ENCODE data around the gene PIK3R1. TPM values are rescaled to one million over a fixed set of nuclear protein-coding genes. Genes with fewer than 3 reads are reported as not detected.

The PIK3R1 gene
- total and polyA plus RNA-seq, 9 donors = 44.2 to 68.7 (median 58.0) TPM

- no peak for DNase-seq
- H3K27ac ChIP-seq (ENCODE audit: low read length) = no peak overlapping the region
- no peak overlapping the region for H3K4me3 ChIP-seq (ENCODE audit: low read length)
- no peaks in the 10 kb centered on the region for H3K9me3 ChIP-seq (replicated peaks; ENCODE audit: control insufficient read depth, low read depth, low read length)
- H3K27me3 ChIP-seq (ENCODE audit: control insufficient read depth, insufficient read depth, low read length) = no peaks in the 10 kb centered on the region
- H3K36me3 ChIP-seq (ENCODE audit: control insufficient read depth, insufficient read depth, low read length) = no peaks in the 10 kb centered on the region
- no CpG with 5 or more reads among the region's 1 CpG for WGBS (ENCODE audit: insufficient coverage)
- H3K4me1 ChIP-seq (ENCODE audit: control insufficient read depth, insufficient read depth, low read length) = no peaks in the 10 kb centered on the region
Measured at GRCh38 chr5:68332556-68332955, 117.0 kb downstream of the PIK3R1 start.

- Histone ChIP-seq H3K4me3 (ENCODE audit: low read length) (no peak overlapping the region), H3K27me3 (ENCODE audit: control insufficient read depth, insufficient read depth, low read length) (no peaks in the 10 kb centered on the region), H3K4me1 (ENCODE audit: control insufficient read depth, insufficient read depth, low read length) (no peaks in the 10 kb centered on the region), H3K27ac (ENCODE audit: low read length) (no peak overlapping the region), H3K9me3 (replicated peaks; ENCODE audit: control insufficient read depth, low read depth, low read length) (no peaks in the 10 kb centered on the region), H3K36me3 (ENCODE audit: control insufficient read depth, insufficient read depth, low read length) (no peaks in the 10 kb centered on the region)
- WGBS (ENCODE audit: insufficient coverage) = 100% methylated on average over 1 of the region's 2 CpGs
- DNase-seq = no peak
Measured at GRCh38 chr5:68333649-68334552, 118.3 kb downstream of the PIK3R1 start.

DNA sequence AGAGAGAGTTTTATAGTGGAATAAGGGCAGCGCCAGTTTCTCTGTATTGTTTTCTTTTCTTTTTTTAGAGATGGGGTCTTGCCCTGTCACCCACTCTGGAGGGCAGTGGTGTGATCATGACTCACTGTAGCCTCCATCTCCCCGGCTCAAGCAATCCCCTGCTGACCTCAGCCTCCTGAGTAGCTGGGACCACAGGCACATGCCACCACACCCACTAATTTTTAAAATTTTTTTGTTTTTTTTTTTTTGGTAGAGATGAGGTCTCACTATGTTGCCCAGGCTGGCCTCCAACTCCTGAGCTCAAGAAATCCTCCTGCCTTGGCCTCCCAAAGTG is 119.0 kb downstream of the PIK3R1 start:
- no peak overlapping the region for H3K27ac ChIP-seq (ENCODE audit: low read length)
- H3K27me3 ChIP-seq (ENCODE audit: control insufficient read depth, insufficient read depth, low read length) = no peaks in the 10 kb centered on the region
- no peak for DNase-seq
- WGBS (ENCODE audit: insufficient coverage) = 83% methylated on average over 1 of the region's 2 CpGs
- H3K4me1 ChIP-seq (ENCODE audit: control insufficient read depth, insufficient read depth, low read length) = no peaks in the 10 kb centered on the region
- H3K4me3 ChIP-seq (ENCODE audit: low read length) = no peak overlapping the region
- no peaks in the 10 kb centered on the region for H3K36me3 ChIP-seq (ENCODE audit: control insufficient read depth, insufficient read depth, low read length)
- H3K9me3 ChIP-seq (replicated peaks; ENCODE audit: control insufficient read depth, low read depth, low read length) = no peaks in the 10 kb centered on the region

DNA sequence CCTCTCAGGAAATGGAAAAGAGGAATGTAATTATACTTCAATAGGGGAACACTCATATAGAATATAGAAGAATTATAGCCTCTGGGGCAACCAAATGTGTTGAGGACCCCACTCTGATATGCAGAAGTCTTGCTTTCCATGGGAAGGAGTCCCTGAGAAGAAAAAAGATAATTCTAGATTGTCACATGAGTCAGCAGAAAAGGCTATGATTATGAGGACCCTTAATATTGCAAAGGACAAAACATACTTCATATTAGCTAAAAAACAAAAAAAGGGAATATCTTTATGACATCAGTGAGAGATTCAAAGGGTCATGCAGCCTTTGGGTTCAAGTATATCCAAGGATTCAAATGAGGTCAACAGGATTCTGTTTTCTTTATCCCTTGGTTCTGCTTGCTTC is 119.5 kb downstream of the PIK3R1 start:
- no peak for DNase-seq
- H3K9me3 ChIP-seq (replicated peaks; ENCODE audit: control insufficient read depth, low read depth, low read length) = no peaks in the 10 kb centered on the region
- H3K36me3 ChIP-seq (ENCODE audit: control insufficient read depth, insufficient read depth, low read length) = no peaks in the 10 kb centered on the region
- H3K27me3 ChIP-seq (ENCODE audit: control insufficient read depth, insufficient read depth, low read length) = no peaks in the 10 kb centered on the region
- H3K27ac ChIP-seq (ENCODE audit: low read length) = no peak overlapping the region
- H3K4me3 ChIP-seq (ENCODE audit: low read length) = no peak overlapping the region
- H3K4me1 ChIP-seq (ENCODE audit: control insufficient read depth, insufficient read depth, low read length) = no peaks in the 10 kb centered on the region

DNA sequence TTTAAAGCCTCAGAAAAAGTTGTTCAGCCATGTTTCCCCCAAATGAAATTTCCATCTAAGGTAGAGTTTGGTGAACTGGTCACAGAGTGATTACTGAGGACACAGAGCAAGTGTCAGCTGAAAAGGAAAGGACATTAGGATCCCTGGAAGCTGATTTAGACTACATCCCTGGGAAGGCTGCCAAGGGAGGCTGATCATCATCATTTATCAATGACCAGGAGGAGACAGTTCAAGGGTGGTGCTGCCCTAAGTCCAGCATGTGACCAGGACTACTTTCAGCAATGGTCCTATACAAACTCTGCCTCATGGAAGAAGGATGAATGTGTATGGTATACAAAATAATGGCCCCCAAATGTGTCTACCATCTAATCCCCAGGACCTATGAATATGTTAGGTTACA is 120.6 kb downstream of the PIK3R1 start:
- no peaks in the 10 kb centered on the region for H3K36me3 ChIP-seq (ENCODE audit: control insufficient read depth, insufficient read depth, low read length)
- no peak overlapping the region for H3K27ac ChIP-seq (ENCODE audit: low read length)
- no peaks in the 10 kb centered on the region for H3K27me3 ChIP-seq (ENCODE audit: control insufficient read depth, insufficient read depth, low read length)
- DNase-seq = no peak
- no peaks in the 10 kb centered on the region for H3K9me3 ChIP-seq (replicated peaks; ENCODE audit: control insufficient read depth, low read depth, low read length)
- H3K4me3 ChIP-seq (ENCODE audit: low read length) = no peak overlapping the region
- no peaks in the 10 kb centered on the region for H3K4me1 ChIP-seq (ENCODE audit: control insufficient read depth, insufficient read depth, low read length)

DNA sequence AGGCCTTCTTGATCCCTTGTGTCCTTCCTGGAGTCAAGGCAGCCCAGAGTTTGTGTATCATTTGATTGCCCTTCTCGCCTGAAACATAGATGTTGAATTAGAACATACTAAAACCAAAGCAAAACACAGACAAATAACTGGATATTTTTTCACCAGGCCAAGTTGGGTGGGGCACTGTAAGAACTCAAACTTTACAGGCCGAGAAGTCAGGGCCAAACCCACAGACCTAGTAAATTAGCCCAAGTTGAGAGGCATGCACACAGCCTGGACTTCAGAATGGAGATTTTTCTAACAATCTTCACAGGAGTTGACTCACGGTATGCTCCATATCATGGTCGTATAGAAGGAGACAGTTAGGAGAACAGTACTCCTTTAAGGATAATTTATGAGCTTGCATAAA is 121.7 kb downstream of the PIK3R1 start:
- no peaks in the 10 kb centered on the region for H3K9me3 ChIP-seq (replicated peaks; ENCODE audit: control insufficient read depth, low read depth, low read length)
- no peak overlapping the region for H3K27ac ChIP-seq (ENCODE audit: low read length)
- H3K27me3 ChIP-seq (ENCODE audit: control insufficient read depth, insufficient read depth, low read length) = no peaks in the 10 kb centered on the region
- no peaks in the 10 kb centered on the region for H3K4me1 ChIP-seq (ENCODE audit: control insufficient read depth, insufficient read depth, low read length)
- no peak overlapping the region for H3K4me3 ChIP-seq (ENCODE audit: low read length)
- WGBS (ENCODE audit: insufficient coverage) = 67% methylated on average over 1 of the region's 4 CpGs
- no peaks in the 10 kb centered on the region for H3K36me3 ChIP-seq (ENCODE audit: control insufficient read depth, insufficient read depth, low read length)
- no peak for DNase-seq

DNA sequence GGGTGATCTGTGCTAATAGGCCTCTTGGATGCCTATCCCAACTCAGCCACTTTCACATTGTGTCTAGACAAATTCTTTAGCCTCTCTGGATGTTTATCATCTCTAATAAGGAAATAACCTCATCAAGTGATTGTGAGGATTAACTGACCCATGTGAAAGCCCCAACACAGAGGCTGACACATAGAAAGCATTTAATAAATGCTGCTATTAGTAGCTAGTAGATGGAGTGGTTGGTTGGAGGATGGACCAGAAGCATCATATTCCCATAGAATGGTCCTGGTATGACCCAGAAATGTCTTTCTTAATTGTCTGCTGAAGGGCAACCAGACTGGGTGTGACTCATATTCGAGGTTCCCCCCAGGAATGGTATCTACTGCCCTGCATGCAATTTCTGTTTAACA is 124.4 kb downstream of the PIK3R1 start:
- H3K27me3 ChIP-seq (ENCODE audit: control insufficient read depth, insufficient read depth, low read length) = no peaks in the 10 kb centered on the region
- 71% methylated on average over 1 of the region's 1 CpG for WGBS (ENCODE audit: insufficient coverage)
- H3K36me3 ChIP-seq (ENCODE audit: control insufficient read depth, insufficient read depth, low read length) = no peaks in the 10 kb centered on the region
- no peak overlapping the region for H3K4me3 ChIP-seq (ENCODE audit: low read length)
- no peaks in the 10 kb centered on the region for H3K9me3 ChIP-seq (replicated peaks; ENCODE audit: control insufficient read depth, low read depth, low read length)
- no peak for DNase-seq
- no peaks in the 10 kb centered on the region for H3K4me1 ChIP-seq (ENCODE audit: control insufficient read depth, insufficient read depth, low read length)
- H3K27ac ChIP-seq (ENCODE audit: low read length) = no peak overlapping the region

GRCh38 chr5:68341006-68341405 is 125.5 kb downstream of the PIK3R1 start:
- no peaks in the 10 kb centered on the region for H3K9me3 ChIP-seq (replicated peaks; ENCODE audit: control insufficient read depth, low read depth, low read length)
- no peaks in the 10 kb centered on the region for H3K4me1 ChIP-seq (ENCODE audit: control insufficient read depth, insufficient read depth, low read length)
- H3K4me3 ChIP-seq (ENCODE audit: low read length) = no peak overlapping the region
- no peak for DNase-seq
- WGBS (ENCODE audit: insufficient coverage) = no CpG with 5 or more reads among the region's 3 CpGs
- no peaks in the 10 kb centered on the region for H3K27me3 ChIP-seq (ENCODE audit: control insufficient read depth, insufficient read depth, low read length)
- H3K27ac ChIP-seq (ENCODE audit: low read length) = no peak overlapping the region
- H3K36me3 ChIP-seq (ENCODE audit: control insufficient read depth, insufficient read depth, low read length) = no peaks in the 10 kb centered on the region

GRCh38 chr5:68342693-68343092 is 127.1 kb downstream of the PIK3R1 start:
- DNase-seq = no peak
- Histone ChIP-seq H3K36me3 (ENCODE audit: control insufficient read depth, insufficient read depth, low read length) (no peaks in the 10 kb centered on the region), H3K27me3 (ENCODE audit: control insufficient read depth, insufficient read depth, low read length) (no peaks in the 10 kb centered on the region), H3K4me1 (ENCODE audit: control insufficient read depth, insufficient read depth, low read length) (no peaks in the 10 kb centered on the region), H3K4me3 (ENCODE audit: low read length) (no peak overlapping the region), H3K27ac (ENCODE audit: low read length) (no peak overlapping the region), H3K9me3 (replicated peaks; ENCODE audit: control insufficient read depth, low read depth, low read length) (no peaks in the 10 kb centered on the region)
- no CpG with 5 or more reads among the region's 1 CpG for WGBS (ENCODE audit: insufficient coverage)

GRCh38 chr5:68343421-68343826 is 127.9 kb downstream of the PIK3R1 start:
- no peaks in the 10 kb centered on the region for H3K36me3 ChIP-seq (ENCODE audit: control insufficient read depth, insufficient read depth, low read length)
- H3K9me3 ChIP-seq (replicated peaks; ENCODE audit: control insufficient read depth, low read depth, low read length) = no peaks in the 10 kb centered on the region
- H3K27ac ChIP-seq (ENCODE audit: low read length) = no peak overlapping the region
- no peaks in the 10 kb centered on the region for H3K4me1 ChIP-seq (ENCODE audit: control insufficient read depth, insufficient read depth, low read length)
- WGBS (ENCODE audit: insufficient coverage) = no CpG with 5 or more reads among the region's 5 CpGs
- DNase-seq = no peak
- no peaks in the 10 kb centered on the region for H3K27me3 ChIP-seq (ENCODE audit: control insufficient read depth, insufficient read depth, low read length)
- H3K4me3 ChIP-seq (ENCODE audit: low read length) = no peak overlapping the region

All from muscle of leg (tissue), 11 donors.